HG03103 (cell line): ENCODE results near the gene CMC2.

ENCODE experiments used
- ATAC-seq: cut with Tn5 transposase; IDR thresholded peaks from one replicate; pipeline ENCODE4 v1.9.1; 2021; ENCODE audit warnings: low read depth; ENCODE audit not compliant: unreplicated experiment

The CMC2 gene

DNA sequence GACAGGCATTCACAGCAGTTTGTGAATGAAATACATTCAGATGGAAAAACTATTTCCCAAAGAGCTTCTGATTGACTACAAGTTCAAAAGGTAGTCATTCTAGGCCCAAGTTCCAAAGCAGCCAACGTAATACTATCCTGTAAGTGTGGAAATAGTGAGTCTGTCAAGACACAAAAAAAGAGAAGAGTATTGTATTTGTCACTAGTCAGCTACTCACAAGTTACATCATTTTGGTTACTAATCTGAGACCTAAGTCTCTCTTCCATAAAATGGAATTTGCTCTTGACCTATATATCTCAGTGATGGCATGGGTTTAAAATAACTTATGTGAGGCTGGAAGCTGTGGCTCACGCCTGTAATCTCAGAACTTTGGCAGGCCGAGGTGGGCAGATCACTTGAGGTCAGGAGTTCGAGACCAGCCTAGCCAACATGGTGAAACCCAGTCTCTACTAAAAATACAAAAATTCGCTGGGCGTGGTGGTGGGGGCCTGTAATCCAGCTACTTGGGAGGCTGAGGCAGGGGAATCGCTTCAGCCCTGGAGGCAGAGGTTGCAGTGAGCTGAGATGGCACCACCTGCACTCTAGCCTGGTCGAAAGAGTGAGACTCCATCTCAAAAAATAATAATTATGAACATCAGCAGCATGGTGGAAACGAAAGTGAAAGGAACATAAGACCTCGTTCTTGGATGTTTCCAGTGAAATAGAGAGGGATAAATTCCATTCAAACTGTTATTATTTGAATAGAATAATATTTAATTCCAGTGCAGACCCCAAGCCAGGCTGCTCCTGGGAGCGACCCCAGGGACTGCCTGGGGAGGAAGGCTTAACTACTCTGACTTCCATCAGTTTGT is 2.9 kb downstream of the CMC2 start:
- no peak for ATAC-seq

DNA sequence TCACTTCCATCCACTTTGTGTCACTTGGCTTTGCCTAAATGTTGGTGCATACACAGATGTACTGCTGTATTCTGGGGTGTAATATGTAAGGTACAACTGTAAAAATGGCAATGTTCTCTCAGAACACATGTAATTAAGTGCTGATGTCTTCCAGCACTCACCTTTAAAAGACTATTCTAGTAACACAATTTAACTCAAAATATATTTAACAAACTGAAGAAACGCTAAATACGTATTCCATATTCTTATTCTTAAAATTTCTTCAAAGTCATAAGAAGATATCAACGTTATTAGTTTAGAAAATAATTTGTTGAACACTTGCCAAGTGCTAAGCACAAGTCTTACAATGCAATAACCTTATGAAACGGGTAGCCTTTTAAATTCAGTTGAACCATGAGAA is 3.6 kb downstream of the CMC2 start:
- ATAC-seq, result no peak

DNA sequence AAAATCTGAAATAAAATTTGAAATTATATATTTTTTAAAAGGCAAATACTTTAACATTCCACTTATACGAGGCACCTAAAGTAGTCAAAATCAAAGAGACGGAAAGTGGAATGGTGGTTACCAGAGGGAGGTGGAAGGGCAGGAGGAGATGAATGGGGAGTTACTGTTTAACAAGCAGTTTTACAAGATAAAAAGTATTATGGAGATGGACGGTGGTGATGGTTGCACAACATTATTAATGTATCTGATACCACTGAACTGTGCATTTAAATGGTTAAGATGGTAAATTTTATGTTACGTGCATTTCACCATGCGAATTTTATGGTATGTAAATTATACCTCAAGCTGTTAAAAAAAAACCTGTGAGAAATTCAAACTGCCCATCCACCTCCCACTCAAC is 5.4 kb downstream of the CMC2 start:
- no peak for ATAC-seq

DNA sequence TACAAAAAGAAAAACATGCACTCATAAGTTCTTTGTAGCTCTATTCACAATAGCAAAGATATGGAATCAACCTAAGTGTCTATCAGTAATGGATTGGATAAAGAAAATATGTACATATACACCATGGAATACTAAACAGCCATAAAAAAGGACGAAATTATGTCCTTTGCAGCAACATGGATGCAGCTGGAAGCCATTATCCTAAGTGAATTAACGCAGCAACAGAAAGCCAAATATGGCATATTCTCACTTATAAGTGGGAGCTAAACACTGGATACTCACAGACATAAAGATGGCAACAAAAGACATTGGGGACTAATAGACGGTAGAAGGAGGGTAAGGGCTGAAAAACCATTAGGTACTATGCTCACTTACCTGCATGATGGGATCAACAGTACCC is 5.8 kb downstream of the CMC2 start:
- no peak for ATAC-seq

DNA sequence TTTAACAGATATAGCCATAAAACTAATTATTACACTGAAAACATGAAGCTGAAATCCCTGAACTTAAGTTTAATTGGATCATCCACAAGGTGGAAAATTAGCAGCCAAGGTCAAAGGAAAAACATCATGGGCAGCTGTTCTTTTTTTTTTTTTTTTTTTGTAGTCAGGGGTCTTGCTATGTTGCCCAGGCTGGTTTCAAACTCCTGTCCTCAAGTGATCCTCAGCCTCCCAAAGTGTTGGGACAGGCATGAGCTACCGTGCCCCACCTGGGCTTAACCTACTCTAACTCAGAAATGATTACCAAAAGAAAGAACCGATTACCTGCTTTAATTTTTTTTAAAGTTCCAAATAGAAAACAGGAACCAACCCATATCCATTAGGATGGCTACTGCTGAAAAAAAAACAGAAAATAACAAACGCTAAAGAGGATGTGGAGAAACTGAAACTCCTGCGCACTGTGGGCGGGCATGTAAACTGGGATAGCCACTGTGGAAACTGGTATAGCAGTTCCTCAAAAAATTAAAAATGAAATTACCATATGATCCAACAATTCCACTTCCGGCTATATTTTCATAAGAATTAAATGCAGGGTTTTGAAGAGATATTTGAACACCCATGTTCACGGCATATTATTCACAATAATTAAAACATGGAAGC is 8.6 kb downstream of the CMC2 start:
- no peak for ATAC-seq

DNA sequence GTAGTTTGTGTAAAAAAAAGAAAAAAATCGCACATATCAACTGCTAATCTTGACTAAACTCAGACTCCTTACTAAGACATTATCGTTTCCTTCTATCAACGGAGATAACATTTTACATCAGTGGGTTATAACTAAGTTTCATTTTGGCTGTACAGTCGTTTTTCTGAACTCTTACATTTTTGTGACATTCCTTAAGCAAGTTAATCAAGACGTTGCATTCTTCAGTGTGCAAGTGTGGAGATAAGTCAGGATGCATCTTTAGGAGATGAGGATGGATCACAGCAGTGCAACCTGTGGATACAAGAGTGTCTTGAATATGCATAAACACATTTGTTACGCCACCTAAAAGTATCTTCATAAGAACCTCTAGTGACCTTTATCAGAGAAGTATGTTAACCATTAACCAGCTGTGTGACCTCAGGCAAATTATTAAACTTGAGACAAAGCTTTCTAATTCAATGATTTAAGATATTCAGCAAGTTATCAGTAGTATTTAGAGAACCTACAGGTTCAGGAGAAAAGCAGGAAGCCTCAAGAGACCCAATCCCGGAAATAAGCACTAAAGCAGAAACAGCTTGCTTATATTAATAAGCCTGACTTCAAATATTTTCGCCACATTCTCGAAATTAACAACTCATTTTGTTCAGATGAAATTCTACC is 9.4 kb downstream of the CMC2 start:
- peak; percentile 44 for ATAC-seq

DNA sequence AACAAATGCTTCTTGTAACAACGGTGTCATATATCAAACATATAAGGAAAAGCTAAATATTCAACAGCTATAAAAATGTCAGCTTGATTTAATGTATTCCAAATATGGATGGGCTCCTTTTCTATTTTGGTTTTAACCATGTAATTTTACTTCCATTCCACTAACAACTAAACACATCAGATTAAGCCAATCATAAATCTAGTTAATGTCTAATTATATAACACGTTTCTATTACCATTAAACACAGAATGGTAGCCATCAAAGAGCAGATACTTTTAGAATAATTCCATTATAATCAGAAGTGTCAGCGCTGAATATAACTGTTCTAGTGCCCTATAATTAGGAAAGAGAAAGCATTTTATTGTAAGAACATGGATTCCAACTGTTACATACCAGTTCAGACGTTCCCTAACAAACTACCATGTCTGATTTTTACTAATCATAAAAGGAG is 10.0 kb downstream of the CMC2 start:
- no peak for ATAC-seq

DNA sequence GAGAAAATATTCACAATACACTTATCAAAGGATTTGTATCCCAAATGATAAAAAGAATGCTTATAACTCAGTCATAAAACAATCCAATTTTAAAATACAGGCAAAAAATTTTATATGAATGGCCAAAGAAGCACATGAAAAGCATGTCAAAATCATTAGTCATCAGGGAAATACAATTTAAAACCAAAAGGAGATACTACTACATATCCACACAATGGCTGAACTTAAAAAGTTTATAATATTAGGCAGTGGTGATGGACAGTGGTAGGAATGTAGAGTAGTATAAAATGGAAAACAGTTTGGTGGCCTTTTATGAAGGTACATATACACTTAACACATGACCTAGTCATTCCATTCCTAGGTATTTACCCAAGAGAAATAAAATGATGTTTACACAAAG is 12.2 kb downstream of the CMC2 start:
- ATAC-seq, result no peak

DNA sequence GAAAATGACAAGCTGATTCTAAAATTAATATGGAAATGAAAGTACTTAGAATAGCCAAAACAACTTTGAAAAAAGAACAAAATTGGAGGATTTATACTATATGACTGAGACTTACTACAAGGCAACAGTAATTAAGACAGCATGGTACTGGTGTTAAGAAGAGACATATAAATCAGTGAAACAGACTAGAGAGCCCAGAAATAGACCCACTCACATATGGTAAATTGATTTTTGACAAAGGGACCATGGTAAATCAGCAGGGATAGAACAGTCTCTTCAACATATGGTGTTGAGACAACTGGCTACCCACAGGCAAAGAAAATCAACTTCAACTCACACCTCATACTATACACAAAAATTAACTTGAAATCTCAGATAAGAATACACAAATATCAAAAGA is 12.9 kb downstream of the CMC2 start:
- no peak for ATAC-seq

DNA sequence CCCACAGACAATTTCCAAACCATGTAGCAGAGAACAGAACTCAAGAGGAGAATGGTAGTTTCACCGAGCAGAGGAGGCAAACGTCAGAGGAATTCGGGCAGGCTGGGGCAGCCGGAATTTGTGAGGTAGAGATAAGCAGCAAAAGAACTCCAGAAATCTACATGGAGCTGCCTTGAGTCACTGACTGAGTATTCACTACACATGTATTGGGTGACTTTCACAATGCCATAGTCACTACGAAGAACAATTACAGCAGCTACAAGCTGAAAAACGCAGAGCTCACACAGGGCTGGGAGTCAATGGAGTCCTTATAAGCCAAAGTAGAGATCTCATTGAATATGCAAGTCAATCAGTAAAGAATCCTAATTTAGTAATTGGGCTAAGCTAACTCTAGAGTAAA is 13.4 kb downstream of the CMC2 start:
- ATAC-seq, result no peak

DNA sequence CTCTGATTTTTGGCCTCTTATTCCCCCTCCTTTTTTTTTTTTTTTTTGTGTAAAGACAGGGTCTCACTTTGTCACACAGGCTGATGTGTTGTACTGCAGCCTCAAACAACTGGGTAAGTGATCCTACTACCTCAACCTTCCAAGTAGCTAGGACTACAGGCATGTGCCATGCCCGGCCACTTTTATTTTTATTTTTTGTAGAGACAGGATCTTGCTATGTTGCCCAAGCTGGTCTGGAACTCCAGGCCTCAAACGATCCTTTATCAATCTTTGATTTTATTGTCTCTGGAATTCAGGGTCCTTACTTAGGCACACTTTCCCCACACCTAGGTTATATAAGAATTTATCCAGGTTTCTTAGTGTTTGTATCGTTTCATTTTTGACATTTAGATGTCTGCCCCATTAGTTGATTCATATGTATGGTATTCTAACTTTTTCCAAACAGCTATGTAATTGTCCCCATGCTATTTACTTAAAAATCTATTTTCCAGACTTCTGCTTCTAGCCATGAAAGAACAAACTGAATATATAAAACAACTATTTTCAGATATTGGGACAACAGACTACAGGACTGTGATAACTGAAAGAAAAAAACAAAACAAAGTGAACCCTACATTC is 13.9 kb downstream of the CMC2 start:
- no peak for ATAC-seq

DNA sequence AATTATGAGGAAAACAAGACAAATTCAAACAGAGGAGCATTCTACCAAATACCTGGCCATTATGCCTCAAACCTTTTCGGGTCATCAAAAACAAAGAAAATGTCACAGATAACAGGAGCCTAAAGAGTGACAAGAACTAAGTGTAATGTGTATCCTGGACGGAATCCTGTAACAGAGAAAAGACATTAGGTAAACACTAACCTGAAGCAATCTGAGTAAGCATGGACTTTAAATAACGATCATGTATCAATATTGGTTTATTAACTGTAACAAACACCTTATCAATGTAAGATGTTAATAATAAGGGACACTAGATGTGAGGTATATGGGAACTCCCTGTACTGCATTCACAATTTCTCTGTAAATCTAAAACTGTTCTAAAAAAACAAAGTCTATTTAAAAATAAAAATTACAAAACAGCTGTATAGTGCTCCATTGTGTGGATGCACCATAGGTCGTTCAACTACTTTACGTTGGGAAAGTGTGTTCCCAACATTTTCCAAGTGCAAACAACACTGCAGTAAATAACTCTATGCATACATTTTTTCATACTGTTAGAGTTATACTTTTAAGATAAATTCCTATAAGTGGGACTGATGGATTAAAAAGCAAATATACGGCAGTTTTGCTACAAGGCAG is 14.8 kb downstream of the CMC2 start:
- ATAC-seq, result no peak

DNA sequence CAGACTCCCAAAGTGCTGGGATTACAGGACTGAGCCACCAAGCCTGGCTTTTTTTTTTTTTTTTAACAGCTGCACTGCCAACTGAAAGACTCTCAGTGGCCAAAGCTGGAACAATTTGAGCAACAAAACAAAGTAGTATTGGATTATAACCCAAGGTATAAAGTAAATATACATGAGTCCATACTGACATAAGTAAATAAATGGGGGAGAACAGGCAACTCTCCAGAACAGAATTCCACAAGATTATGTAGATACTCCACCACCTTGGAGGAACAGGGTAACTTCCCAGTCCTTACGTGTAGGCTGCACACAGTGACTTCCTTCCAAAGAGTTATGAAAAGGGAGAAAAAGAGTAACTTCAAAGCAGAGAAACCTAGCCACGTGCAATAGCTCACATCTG is 15.7 kb downstream of the CMC2 start:
- ATAC-seq, result no peak

DNA sequence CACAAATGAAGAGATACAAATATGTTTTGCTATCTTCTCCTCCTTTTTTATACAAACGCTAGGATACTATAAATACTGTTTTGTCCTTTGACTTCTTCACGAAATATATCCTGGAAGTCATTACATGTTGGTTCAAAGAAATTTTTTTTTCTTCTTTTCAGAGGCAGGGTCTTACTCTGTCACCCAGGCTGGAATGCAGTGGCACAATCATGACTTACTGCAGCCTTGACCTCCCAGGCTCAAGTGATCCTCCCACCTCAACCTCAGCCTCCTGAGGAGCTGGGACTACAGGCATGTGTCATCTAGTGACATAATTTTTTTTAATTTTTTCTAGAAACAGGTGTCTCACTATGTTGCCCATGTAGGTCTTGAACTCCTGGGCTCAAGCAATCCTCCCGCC is 16.1 kb downstream of the CMC2 start:
- no peak for ATAC-seq

DNA sequence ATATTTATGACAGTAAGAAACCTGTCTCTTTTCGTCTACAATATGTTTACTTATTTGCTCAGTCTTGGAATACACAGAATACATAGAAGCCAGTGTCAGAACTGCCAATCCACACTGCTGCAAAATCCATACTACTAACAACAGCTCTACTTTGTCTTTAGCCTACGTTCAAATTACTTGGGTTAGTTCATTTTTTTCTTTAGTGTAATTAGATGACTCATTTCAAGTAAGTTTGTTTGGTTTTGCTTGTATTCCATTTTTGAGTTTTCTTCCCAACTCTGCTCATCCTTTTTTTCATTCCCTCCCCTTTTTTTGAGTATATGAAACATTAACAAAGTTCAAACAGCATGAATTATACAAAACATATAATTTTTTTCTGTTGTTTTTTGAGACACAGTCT is 16.9 kb downstream of the CMC2 start:
- ATAC-seq, result no peak

DNA sequence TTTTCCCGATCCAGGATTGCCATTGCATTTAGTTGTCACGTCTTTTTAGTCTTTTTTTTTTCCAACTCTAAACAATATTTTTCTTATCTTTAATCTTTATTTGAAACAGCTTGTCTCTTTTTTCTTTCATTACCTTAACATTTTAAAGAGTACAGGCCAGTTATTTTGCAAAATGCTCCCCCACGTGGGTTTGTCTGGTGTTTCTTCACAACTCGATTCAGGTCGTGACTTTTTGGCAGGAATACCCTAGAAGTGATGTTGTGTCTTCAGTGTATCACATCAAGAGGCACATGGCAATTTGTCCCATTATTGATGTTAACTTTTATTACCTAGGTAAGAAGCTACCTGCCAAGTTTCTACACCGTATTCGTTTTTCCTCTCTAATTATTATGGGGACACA is 17.9 kb downstream of the CMC2 start:
- ATAC-seq, result no peak

DNA sequence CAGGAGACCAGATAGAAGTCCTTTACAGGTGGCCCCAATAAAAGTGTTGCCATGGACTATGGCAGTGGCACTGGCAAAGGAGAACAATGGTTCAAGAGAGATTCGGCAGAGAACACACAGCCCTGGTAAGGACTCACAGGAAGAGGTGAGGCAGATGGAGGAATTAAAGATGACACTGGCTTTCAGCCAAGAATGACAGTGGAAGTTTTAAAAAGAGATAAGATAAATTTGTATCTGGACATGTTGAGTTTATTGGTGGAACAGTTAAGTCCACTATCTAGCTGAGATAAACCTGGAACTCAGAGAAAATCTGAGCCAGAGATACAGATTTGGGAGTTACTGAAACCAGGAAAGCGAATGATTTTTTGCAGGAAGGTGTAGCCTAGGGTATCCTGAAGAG is 20.1 kb downstream of the CMC2 start:
- no peak for ATAC-seq

DNA sequence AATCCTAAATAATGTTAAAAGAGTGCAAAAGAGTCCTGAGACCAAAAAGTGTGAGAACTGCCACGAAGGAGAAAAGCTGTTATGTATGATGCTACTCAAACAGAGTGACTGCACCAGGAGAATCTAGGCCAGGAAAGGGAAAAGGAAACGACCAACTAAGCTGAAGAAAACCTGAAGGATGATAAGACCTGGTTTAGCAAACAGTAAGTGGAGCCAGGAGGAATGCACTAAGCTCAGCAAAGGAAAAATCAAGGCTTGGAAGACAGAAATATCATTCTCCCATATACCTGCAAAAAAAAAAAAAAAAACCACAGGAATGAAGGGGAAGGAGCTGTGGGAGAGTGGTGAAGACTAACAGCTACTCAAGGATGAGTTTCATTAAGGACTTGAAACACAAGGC is 21.1 kb downstream of the CMC2 start:
- no peak for ATAC-seq

DNA sequence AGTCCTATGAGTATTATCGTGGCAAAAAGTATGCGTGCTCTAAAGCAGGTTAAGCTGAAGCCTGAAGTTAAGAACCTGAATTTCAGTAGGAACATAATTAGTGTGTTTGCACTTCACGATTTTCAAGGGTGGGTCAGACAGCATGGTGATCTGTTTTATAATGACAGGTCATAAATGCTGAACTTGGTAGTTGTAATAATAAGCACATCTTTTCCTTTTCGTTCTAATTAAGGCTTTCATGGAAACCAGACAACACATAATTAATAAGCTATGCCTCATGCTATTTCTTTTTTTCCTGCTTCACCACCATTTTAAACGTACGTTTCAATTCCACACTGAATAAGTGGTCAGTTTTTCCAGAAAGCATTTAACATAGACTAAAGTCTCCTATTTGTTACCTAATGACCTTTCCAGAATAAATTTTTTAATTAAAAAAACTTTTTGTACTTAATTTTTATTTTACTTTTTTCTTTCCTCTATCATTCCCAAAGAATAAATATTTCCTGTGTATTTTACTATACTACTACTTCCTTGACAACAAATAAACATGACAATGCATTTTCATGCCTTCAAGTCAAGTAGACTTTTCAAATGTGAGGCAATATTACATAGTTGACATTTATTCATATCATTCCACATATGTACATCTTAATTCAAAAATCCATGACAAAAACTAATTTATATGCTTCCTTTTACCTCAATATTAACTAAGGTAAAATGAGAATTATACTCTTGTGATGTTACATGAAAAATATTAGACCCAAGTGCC is 22.4 kb downstream of the CMC2 start:
- no peak for ATAC-seq

DNA sequence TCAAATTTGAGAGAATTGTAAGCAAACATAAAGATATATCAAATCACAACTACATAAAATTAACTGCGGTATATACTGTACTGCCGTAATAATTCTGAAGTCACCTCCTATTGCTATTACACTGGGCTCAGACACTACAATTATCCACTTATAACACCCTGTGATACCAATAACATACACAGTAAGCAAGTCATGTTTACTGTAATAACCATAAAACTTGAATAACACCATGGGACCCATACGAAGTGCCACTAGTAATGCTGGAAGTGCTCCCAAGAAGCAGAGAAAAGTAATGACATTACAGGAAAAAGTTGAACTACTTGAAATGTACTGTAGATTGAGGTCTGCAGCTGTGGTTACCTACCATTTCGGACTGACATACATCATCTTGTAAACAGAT is 24.0 kb downstream of the CMC2 start:
- no peak for ATAC-seq
